WTC11 (cell line): ENCODE data around the gene FANK1. TPM values are rescaled to one million over a fixed set of nuclear protein-coding genes. Genes with fewer than 3 reads are reported as not detected.

Experiments
- ATAC-seq: fragments of 200-7000 bp; cut with Tn5 transposase; 2 replicates; pipeline ENCODE4 v1.10.0; 2021; ENCODE audit warnings: mild to moderate bottlenecking, moderate library complexity
- CTCF ChIA-PET: fragments of 300-600 bp; sonication (Branson Sonifier 250); formaldehyde crosslinking; loops from one replicate; lab custom pipeline; 2021; ENCODE audit warnings: antibody characterized with exemption; lab: Charles Lee
- POLR2A ChIA-PET: fragments of 350-600 bp; sonication (Branson Sonifier 250); formaldehyde crosslinking; loops from one replicate; lab custom pipeline; 2021; ENCODE audit warnings: antibody characterized with exemption; lab: Charles Lee
- DNase-seq: peaks from one replicate; pipeline ENCODE4 v3.0.0; 2021; ENCODE audit warnings: low spot score
- H3K27ac Mint-ChIP-seq: 2 replicates; pipeline ENCODE4 v1.8.0; 2021; ENCODE audit warnings: mixed read lengths
- H3K27me3 Mint-ChIP-seq: 2 replicates; pipeline ENCODE4 v1.8.0; 2021; ENCODE audit warnings: low read depth, mild to moderate bottlenecking, moderate library complexity, mixed read lengths
- H3K36me3 Mint-ChIP-seq: 2 replicates; pipeline ENCODE4 v1.8.0; 2021; ENCODE audit warnings: mixed read lengths
- H3K4me1 Mint-ChIP-seq: 2 replicates; pipeline ENCODE4 v1.8.0; 2022; ENCODE audit warnings: mixed read lengths
- H3K4me3 Mint-ChIP-seq: 2 replicates; pipeline ENCODE4 v1.8.0; 2021; ENCODE audit warnings: mild to moderate bottlenecking, moderate library complexity, mixed read lengths
- H3K9me3 Mint-ChIP-seq: 2 replicates; pipeline ENCODE4 v1.8.0; 2021; ENCODE audit warnings: mixed read lengths
- AR ChIP-seq: fragments of 250-450 bp; sonication (Bioruptor Pico); IDR thresholded peaks from 2 replicates; pipeline ENCODE4 v1.9.0; 2021; ENCODE audit warnings: mild to moderate bottlenecking
- CBFB ChIP-seq: sonication (generic); formaldehyde crosslinking; IDR thresholded peaks from 2 replicates; pipeline ENCODE4 v1.8.1; 2022; ENCODE audit warnings: mild to moderate bottlenecking, low read depth, missing genetic modification reagents
- CREB1 ChIP-seq: sonication (generic); formaldehyde crosslinking; IDR thresholded peaks from 2 replicates; pipeline ENCODE4 v1.8.0; 2023; ENCODE audit warnings: mild to moderate bottlenecking, missing genetic modification reagents
- E2F1 ChIP-seq: sonication (generic); formaldehyde crosslinking; IDR thresholded peaks from 2 replicates; pipeline ENCODE4 v1.8.0; 2022; ENCODE audit warnings: mild to moderate bottlenecking, missing genetic modification reagents
- E2F5 ChIP-seq: sonication (generic); formaldehyde crosslinking; IDR thresholded peaks from 2 replicates; pipeline ENCODE4 v1.8.1; 2022; ENCODE audit warnings: mild to moderate bottlenecking, moderate library complexity, missing genetic modification reagents
- ESRRA ChIP-seq: sonication (generic); formaldehyde crosslinking; IDR thresholded peaks from 2 replicates; pipeline ENCODE4 v1.8.1; 2022; ENCODE audit warnings: mild to moderate bottlenecking, missing genetic modification reagents, borderline replicate concordance
- FOXK1 ChIP-seq: sonication (generic); formaldehyde crosslinking; IDR thresholded peaks from 2 replicates; pipeline ENCODE4 v1.8.0; 2022; ENCODE audit warnings: mild to moderate bottlenecking, moderate library complexity, missing genetic modification reagents
- GABPB1 ChIP-seq: sonication (generic); formaldehyde crosslinking; IDR thresholded peaks from 2 replicates; pipeline ENCODE4 v1.8.1; 2023; ENCODE audit warnings: mild to moderate bottlenecking, missing genetic modification reagents
- GRHL2 ChIP-seq: fragments of 250-450 bp; sonication (Bioruptor Pico); IDR thresholded peaks from 2 replicates; pipeline ENCODE4 v1.8.0; 2022; ENCODE audit warnings: mild to moderate bottlenecking, moderate library complexity; ENCODE audit not compliant: insufficient replicate concordance, severe bottlenecking
- GTF2I ChIP-seq: fragments of 250-450 bp; sonication (Bioruptor Pico); conservative IDR thresholded peaks from 2 replicates; pipeline ENCODE4 v1.4.0; 2021; ENCODE audit warnings: mild to moderate bottlenecking
- HMGA2 ChIP-seq: fragments of 250-450 bp; sonication (Bioruptor Pico); IDR thresholded peaks from 2 replicates; pipeline ENCODE4 v1.4.0; 2021; ENCODE audit warnings: mild to moderate bottlenecking, moderate library complexity
- MXD4 ChIP-seq: fragments of 250-450 bp; sonication (Bioruptor Pico); IDR thresholded peaks from 2 replicates; pipeline ENCODE4 v1.8.0; 2021; ENCODE audit warnings: mild to moderate bottlenecking, moderate library complexity, borderline replicate concordance
- NFATC4 ChIP-seq: fragments of 250-450 bp; sonication (Bioruptor Pico); IDR thresholded peaks from 2 replicates; pipeline ENCODE4 v1.9.0; 2021; ENCODE audit warnings: mild to moderate bottlenecking
- NFE2L1 ChIP-seq: sonication (generic); formaldehyde crosslinking; IDR thresholded peaks from 2 replicates; pipeline ENCODE4 v1.8.1; 2023; ENCODE audit warnings: missing genetic modification reagents
- NR1H2 ChIP-seq: sonication (generic); formaldehyde crosslinking; IDR thresholded peaks from 2 replicates; pipeline ENCODE4 v1.9.0; 2021; ENCODE audit warnings: mild to moderate bottlenecking, moderate library complexity, missing genetic modification reagents
- SMAD3 ChIP-seq: sonication (generic); formaldehyde crosslinking; IDR thresholded peaks from 2 replicates; pipeline ENCODE4 v1.8.0; 2022; ENCODE audit warnings: missing genetic modification reagents, mild to moderate bottlenecking, borderline replicate concordance
- SOX15 ChIP-seq: fragments of 250-450 bp; sonication (Bioruptor Pico); IDR thresholded peaks from 2 replicates; pipeline ENCODE4 v1.9.0; 2021; ENCODE audit warnings: mild to moderate bottlenecking
- TEAD1 ChIP-seq: sonication (generic); formaldehyde crosslinking; IDR thresholded peaks from 2 replicates; pipeline ENCODE4 v1.8.0; 2022; ENCODE audit warnings: mild to moderate bottlenecking, missing genetic modification reagents
- ZNF219 ChIP-seq: sonication (generic); formaldehyde crosslinking; IDR thresholded peaks from 2 replicates; pipeline ENCODE4 v1.8.0; 2023; ENCODE audit warnings: missing genetic modification reagents, mild to moderate bottlenecking, borderline replicate concordance
- ZNF232 ChIP-seq: sonication (generic); formaldehyde crosslinking; IDR thresholded peaks from 2 replicates; pipeline ENCODE4 v1.8.0; 2022; ENCODE audit warnings: mild to moderate bottlenecking, missing genetic modification reagents
- ZNF425 ChIP-seq: fragments of 250-450 bp; sonication (Bioruptor Pico); conservative IDR thresholded peaks from 2 replicates; pipeline ENCODE4 v1.9.0; 2021; ENCODE audit warnings: mild to moderate bottlenecking
- total RNA-seq: library from RNA; stranded (reverse); gene quantifications from 3 replicates; pipeline ENCODE4 v1.2.3, GENCODE V29; 2021
- TF ChIP-seq, protein P1 (sequence below): sonication (generic); formaldehyde crosslinking; IDR thresholded peaks from 2 replicates; pipeline ENCODE4 v1.8.1; 2022; ENCODE audit warnings: low read depth, mild to moderate bottlenecking, moderate library complexity, missing genetic modification reagents, borderline replicate concordance
- TF ChIP-seq, protein P2 (sequence below): sonication (generic); formaldehyde crosslinking; IDR thresholded peaks from 2 replicates; pipeline ENCODE4 v1.8.0; 2022; ENCODE audit warnings: mild to moderate bottlenecking, missing genetic modification reagents
- TF ChIP-seq, protein P3 (sequence below): sonication (generic); formaldehyde crosslinking; IDR thresholded peaks from 2 replicates; pipeline ENCODE4 v1.8.0; 2022; ENCODE audit warnings: mild to moderate bottlenecking, missing genetic modification reagents
- TF ChIP-seq, protein P4 (sequence below): sonication (generic); formaldehyde crosslinking; conservative IDR thresholded peaks from 2 replicates; pipeline ENCODE4 v1.8.1; 2022; ENCODE audit warnings: mild to moderate bottlenecking, missing genetic modification reagents

The FANK1 gene
- total RNA-seq, 1 experiment from 2014 or later = 3.4 TPM

DNA sequence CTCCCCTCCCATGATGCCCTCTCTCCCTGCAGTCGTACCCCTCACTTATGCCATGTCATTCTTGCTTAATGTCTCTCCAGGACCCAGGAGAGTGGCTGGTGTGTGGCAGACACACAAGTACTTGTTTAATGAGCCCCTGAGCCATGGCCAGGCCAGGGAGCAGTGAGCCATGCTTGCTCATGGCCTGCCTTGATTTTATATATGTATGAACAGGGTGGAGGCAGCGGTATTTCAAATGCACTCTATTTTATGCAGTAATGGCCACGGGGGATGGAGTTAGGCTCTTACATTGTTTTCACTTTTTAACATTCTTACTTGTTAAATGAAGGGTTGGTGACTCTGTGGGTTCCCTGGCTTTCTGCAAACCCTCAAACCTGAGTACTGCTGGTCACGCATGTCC is 144.8 kb downstream of the FANK1 start:
- POLR2A ChIA-PET = no interaction called here
- no peak overlapping the region; the same call in 1 of the 2 replicates for H3K27ac Mint-ChIP-seq
- H3K36me3 Mint-ChIP-seq = no peaks in the 10 kb centered on the region
- TF ChIP-seq E2F5 (CRISPR knock-in tag) (no peak), ZNF219 (CRISPR knock-in tag) (no peak), NFE2L1 (no peak), NFATC4 (CRISPR knock-in tag) (no peak), CBFB (CRISPR knock-in tag) (no peak), GRHL2 (no peak), AR (CRISPR knock-in tag) (no peak), GTF2I (CRISPR knock-in tag) (no peak), TEAD1 (no peak), CREB1 (CRISPR knock-in tag) (no peak)
- TF ChIP-seq, protein P1, sequence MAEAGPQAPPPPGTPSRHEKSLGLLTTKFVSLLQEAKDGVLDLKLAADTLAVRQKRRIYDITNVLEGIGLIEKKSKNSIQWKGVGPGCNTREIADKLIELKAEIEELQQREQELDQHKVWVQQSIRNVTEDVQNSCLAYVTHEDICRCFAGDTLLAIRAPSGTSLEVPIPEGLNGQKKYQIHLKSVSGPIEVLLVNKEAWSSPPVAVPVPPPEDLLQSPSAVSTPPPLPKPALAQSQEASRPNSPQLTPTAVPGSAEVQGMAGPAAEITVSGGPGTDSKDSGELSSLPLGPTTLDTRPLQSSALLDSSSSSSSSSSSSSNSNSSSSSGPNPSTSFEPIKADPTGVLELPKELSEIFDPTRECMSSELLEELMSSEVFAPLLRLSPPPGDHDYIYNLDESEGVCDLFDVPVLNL = no peak
- TF ChIP-seq, protein P2, sequence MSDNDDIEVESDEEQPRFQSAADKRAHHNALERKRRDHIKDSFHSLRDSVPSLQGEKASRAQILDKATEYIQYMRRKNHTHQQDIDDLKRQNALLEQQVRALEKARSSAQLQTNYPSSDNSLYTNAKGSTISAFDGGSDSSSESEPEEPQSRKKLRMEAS (CRISPR knock-in tag) = no peak
- no peaks in the 10 kb centered on the region for H3K9me3 Mint-ChIP-seq
- DNase-seq (no peak), ATAC-seq (no peak)
- no peak overlapping the region for H3K4me3 Mint-ChIP-seq
- H3K27me3 Mint-ChIP-seq = no peaks in the 10 kb centered on the region
- CTCF ChIA-PET = no interaction called here
- peaks cover 19% of the 10 kb centered on the region for H3K4me1 Mint-ChIP-seq

DNA sequence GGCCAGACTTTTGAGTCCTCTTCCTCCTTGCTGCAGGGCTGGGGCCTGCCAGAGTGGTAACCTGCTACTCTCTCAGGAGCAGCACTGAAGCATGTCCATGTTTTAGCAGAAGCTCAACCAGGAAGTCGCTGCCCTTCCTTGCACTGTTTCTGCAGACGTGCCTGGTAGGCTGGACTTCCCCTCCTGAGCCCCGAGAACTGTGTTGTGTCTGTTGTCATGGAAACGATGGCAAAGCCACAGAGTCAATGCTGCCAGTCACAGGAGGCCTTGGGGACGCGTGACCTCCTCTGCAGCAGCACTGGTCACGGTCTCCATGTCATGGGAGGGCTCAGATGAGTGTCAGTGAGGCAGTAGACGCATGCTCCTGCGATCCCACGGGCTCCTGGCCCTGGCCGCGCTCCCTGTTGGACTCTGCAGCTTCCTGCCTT is 145.5 kb downstream of the FANK1 start:
- Mint-ChIP-seq H3K36me3 (no peaks in the 10 kb centered on the region), H3K4me1 (peaks cover 19% of the 10 kb centered on the region)
- POLR2A ChIA-PET = no interaction called here
- DNase-seq = peak; percentile 34
- TF ChIP-seq NR1H2 (CRISPR knock-in tag) = no peak
- no peak for TF ChIP-seq FOXK1 (CRISPR knock-in tag)
- TF ChIP-seq, protein P3, sequence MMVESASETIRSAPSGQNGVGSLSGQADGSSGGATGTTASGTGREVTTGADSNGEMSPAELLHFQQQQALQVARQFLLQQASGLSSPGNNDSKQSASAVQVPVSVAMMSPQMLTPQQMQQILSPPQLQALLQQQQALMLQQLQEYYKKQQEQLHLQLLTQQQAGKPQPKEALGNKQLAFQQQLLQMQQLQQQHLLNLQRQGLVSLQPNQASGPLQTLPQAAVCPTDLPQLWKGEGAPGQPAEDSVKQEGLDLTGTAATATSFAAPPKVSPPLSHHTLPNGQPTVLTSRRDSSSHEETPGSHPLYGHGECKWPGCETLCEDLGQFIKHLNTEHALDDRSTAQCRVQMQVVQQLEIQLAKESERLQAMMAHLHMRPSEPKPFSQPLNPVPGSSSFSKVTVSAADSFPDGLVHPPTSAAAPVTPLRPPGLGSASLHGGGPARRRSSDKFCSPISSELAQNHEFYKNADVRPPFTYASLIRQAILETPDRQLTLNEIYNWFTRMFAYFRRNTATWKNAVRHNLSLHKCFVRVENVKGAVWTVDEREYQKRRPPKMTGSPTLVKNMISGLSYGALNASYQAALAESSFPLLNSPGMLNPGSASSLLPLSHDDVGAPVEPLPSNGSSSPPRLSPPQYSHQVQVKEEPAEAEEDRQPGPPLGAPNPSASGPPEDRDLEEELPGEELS (CRISPR knock-in tag) = no peak
- TF ChIP-seq ZNF232 = no peak
- TF ChIP-seq SOX15 (CRISPR knock-in tag) = no peak
- TF ChIP-seq HMGA2 (CRISPR knock-in tag) = no peak
- TF ChIP-seq SMAD3 (CRISPR knock-in tag) = no peak
- TF ChIP-seq ESRRA (CRISPR knock-in tag) = no peak
- no peak for TF ChIP-seq E2F1 (CRISPR knock-in tag)
- no peak for TF ChIP-seq MXD4 (CRISPR knock-in tag)
- TF ChIP-seq, protein P4, sequence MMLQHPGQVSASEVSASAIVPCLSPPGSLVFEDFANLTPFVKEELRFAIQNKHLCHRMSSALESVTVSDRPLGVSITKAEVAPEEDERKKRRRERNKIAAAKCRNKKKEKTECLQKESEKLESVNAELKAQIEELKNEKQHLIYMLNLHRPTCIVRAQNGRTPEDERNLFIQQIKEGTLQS (CRISPR knock-in tag) = no peak
- no peak for TF ChIP-seq NFE2L1
- no peak for TF ChIP-seq GABPB1
- TF ChIP-seq ZNF425 (CRISPR knock-in tag) = no peak
- TF ChIP-seq, all 79 proteins: peak for 0
- Mint-ChIP-seq H3K27me3 (no peaks in the 10 kb centered on the region), H3K4me3 (no peak overlapping the region), H3K27ac (no peak overlapping the region), H3K9me3 (no peaks in the 10 kb centered on the region)
- CTCF ChIA-PET = no interaction called here
- peak; percentile 74 for ATAC-seq
